ENCODE results near the gene TNFSF8. TPM values are rescaled to one million over a fixed set of nuclear protein-coding genes. Genes with fewer than 3 reads are reported as not detected.

Gene TNFSF8
- total and polyA plus RNA-seq, 2 of the 8 experiments (the other 6 are each of a cell fraction or from before 2014, with no cell fraction given): not detected

DNA sequence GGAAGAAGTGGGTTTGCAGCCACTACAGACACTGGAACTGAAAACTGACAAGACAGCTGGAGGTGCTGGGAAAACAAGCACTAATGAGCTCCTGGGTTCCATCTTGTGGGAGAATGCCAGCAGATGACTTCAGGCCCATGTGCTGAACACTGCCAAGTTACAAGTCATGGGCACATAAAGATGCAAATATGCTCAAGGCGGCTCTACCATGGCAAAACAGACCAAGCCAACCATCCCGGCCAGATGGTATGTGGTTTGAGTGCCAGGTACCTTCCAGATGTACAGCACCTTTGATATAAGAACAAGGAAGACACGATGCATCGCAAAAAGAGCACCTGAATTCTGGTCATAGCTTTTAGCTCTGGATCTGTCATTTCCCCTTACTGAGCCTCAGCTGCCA, 19.9 kb downstream of the TNFSF8 start:
- TF ChIP-seq SP4 (IDR thresholded peaks at IDR 0.05; ENCODE audit: low read length) (no peak), CHD2 (IDR thresholded peaks at IDR 0.05; ENCODE audit: low read length) (no peak), SAP30 (IDR thresholded peaks at IDR 0.05; ENCODE audit: insufficient read depth, insufficient replicate concordance, low read length) (no peak)
- Histone ChIP-seq H2BK20ac (ENCODE audit: low read length) (no peak overlapping the region), H2BK5ac (ENCODE audit: low read depth, low read length) (no peak overlapping the region), H3K79me2 (ENCODE audit: control insufficient read depth in 1 of 2, insufficient read depth in 2 of 2, low read length in 2 of 2) (no peaks in the 10 kb centered on the region), H4K20me1 (replicated peaks in 1 of 2; ENCODE audit: control insufficient read depth in 1 of 2, insufficient read depth in 2 of 2, low read length in 2 of 2) (no peaks in the 10 kb centered on the region), H3K23me2 (ENCODE audit: low read depth, low read length) (no peaks in the 10 kb centered on the region), H3K36me3 (ENCODE audit: control insufficient read depth in 2 of 4, insufficient read depth in 4 of 4, low read length in 3 of 4) (no peaks in the 10 kb centered on the region), H3K23ac (ENCODE audit: insufficient read length) (no peak overlapping the region), H4K91ac (replicated peaks; ENCODE audit: insufficient read length, low read length) (no peak overlapping the region), H3K14ac (ENCODE audit: insufficient read length) (no peak overlapping the region), H2AK5ac (ENCODE audit: low read depth, low read length) (no peak overlapping the region), H3K18ac (ENCODE audit: extremely low read depth, low read length) (no peak overlapping the region), H3K79me1 (ENCODE audit: low read depth, low read length) (no peaks in the 10 kb centered on the region), H2BK15ac (ENCODE audit: low read length) (no peak overlapping the region), H2BK120ac (replicated peaks; ENCODE audit: low read depth, low read length) (no peak overlapping the region), H3K4me1 (replicated peaks in 1 of 4; ENCODE audit: control insufficient read depth in 3 of 4, insufficient read depth in 4 of 4, low read length in 3 of 4) (no peaks in the 10 kb centered on the region), H2AFZ (ENCODE audit: low read length) (no peak overlapping the region), H4K5ac (ENCODE audit: insufficient read length, low read depth, low read length) (no peak overlapping the region), H4K8ac (ENCODE audit: extremely low read depth, insufficient read depth, low read length) (no peak overlapping the region), H3K9me3 (ENCODE audit: insufficient read depth in 2 of 2, low read depth in 1 of 2, low read length in 1 of 2) (no peaks in the 10 kb centered on the region), H3K56ac (replicated peaks; ENCODE audit: insufficient read length, low read depth, low read length) (no peak overlapping the region), H3K27me3 (replicated peaks in 1 of 4; ENCODE audit: control insufficient read depth in 3 of 4, extremely low read depth in 1 of 4, insufficient read depth in 3 of 4, low read length in 3 of 4) (peaks cover 0 to 16% (median 6%) of the 10 kb centered on the region in 4 experiments; a peak in 4 of 7 replicates), H2BK12ac (ENCODE audit: low read depth, low read length) (no peak overlapping the region), H3K4ac (replicated peaks; ENCODE audit: insufficient read length, low read depth, low read length) (no peak overlapping the region), H3K9ac (replicated peaks in 1 of 4; ENCODE audit: extremely low read depth in 1 of 4, low read depth in 3 of 4, low read length in 3 of 4) (no peak overlapping the region), H3K4me2 (ENCODE audit: insufficient read depth in 1 of 2, low read depth in 2 of 2, low read length in 2 of 2) (no peak overlapping the region), H3K4me3 (ENCODE audit: extremely low read depth in 1 of 4, insufficient read depth in 2 of 4, low read depth in 3 of 4, low read length in 4 of 4) (no peak overlapping the region), H3K27ac (ENCODE audit: low read depth, low read length) (no peak overlapping the region)
- DNase-seq (ENCODE audit: low read depth in 1 of 2, low spot score in 2 of 2) (no peak), FAIRE-seq (no peak)
- WGBS, 2 experiments (ENCODE audit: extremely low coverage in 1 of 2, insufficient coverage in 1 of 2, insufficient read length in 1 of 2, insufficient replicate concordance in 2 of 2, low coverage in 1 of 2, low lambda C conversion rate in 2 of 2, missing lambda C conversion rate in 1 of 2): 85% methylated on average over 4 of the region's 4 CpGs; no CpG with 5 or more reads in 1 of the 2 experiments
- ChIA-PET CTCF (ENCODE audit: partially characterized antibody) (interaction anchor here (0.6 to 16.1 kb wide), 38 partner anchors 10 to 505 kb away, joined by 3 to 269 read pairs (median 4); partner anchors contain the start of genes TEX48 and TNFSF15), POLR2A (ENCODE audit: partially characterized antibody) (no interaction called here)

Measured in H1 (cell line).